IMR-90 (cell line): ENCODE measurements around the gene KIAA1614. TPM values are rescaled to one million over a fixed set of nuclear protein-coding genes. Genes with fewer than 3 reads are reported as not detected.

ENCODE experiments used
- ATAC-seq: fragments of 200-7000 bp; cut with Tn5 transposase; 2 replicates; pipeline ENCODE4 v1.9.1; 2020; ENCODE audit warnings: low read depth, mild to moderate bottlenecking, moderate library complexity
- BruUV-seq: library from RNA; stranded (reverse); fragments of 400-500 nt; replicated peaks from 2 replicates; lab custom pipeline; 2021; lab: Mats Ljungman, UMichigan
- CTCF ChIA-PET: fragments of 300-600 bp; formaldehyde crosslinking; extraction: SDS; loops from one replicate; lab custom pipeline; 2021; ENCODE audit warnings: antibody characterized with exemption; lab: Yijun Ruan, JAX
- POLR2A ChIA-PET: fragments of 300-600 bp; sonication (Branson Sonifier 250); formaldehyde crosslinking; loops from one replicate; lab custom pipeline; 2022; ENCODE audit warnings: antibody characterized with exemption; ENCODE audit not compliant: unreplicated experiment; lab: Charles Lee
- DNase-seq: peaks from one replicate; pipeline ENCODE4 v3.0.0; 2013
- H2AFZ ChIP-seq: replicated peaks from 2 replicates; pipeline ENCODE3; 2013; ENCODE audit warnings: low read length, mild to moderate bottlenecking; ENCODE audit not compliant: poor library complexity
- H2AK5ac ChIP-seq: 2 replicates; pipeline ENCODE4 v1.6.1; 2013; ENCODE audit warnings: low read depth, low read length, inconsistent platforms
- H2AK9ac ChIP-seq: replicated peaks from 2 replicates; pipeline ENCODE3; 2013; ENCODE audit warnings: mild to moderate bottlenecking, low read depth, low read length, moderate library complexity; ENCODE audit not compliant: poor library complexity
- H2BK120ac ChIP-seq: 2 replicates; pipeline ENCODE4 v1.6.1; 2013; ENCODE audit warnings: low read depth, low read length, inconsistent platforms
- H2BK15ac ChIP-seq: 3 replicates; pipeline ENCODE4 v1.6.1; 2013; ENCODE audit warnings: low read depth, low read length, inconsistent platforms
- H2BK20ac ChIP-seq: 2 replicates; pipeline ENCODE4 v1.6.1; 2013; ENCODE audit warnings: low read depth, mild to moderate bottlenecking, inconsistent platforms, low read length, moderate library complexity
- H2BK5ac ChIP-seq: 2 replicates; pipeline ENCODE4 v1.6.1; 2013; ENCODE audit warnings: mild to moderate bottlenecking, low read depth, low read length, inconsistent platforms; ENCODE audit not compliant: poor library complexity, severe bottlenecking
- H3K14ac ChIP-seq: replicated peaks from 2 replicates; pipeline ENCODE4 v1.6.1; 2013; ENCODE audit warnings: low read depth, low read length, inconsistent platforms
- H3K18ac ChIP-seq: 2 replicates; pipeline ENCODE4 v1.6.1; 2013; ENCODE audit warnings: low read depth, low read length, control low read depth
- H3K23ac ChIP-seq: 2 replicates; pipeline ENCODE4 v1.6.1; 2013; ENCODE audit warnings: low read depth, low read length, inconsistent platforms
- H3K27ac ChIP-seq: 2 replicates; pipeline ENCODE4 v1.5.1; 2013; ENCODE audit warnings: mild to moderate bottlenecking, control low read depth, low read length; ENCODE audit not compliant: insufficient read depth
- H3K27me3 ChIP-seq: 2 replicates; pipeline ENCODE4 v1.6.1; 2013; ENCODE audit warnings: low read length; ENCODE audit not compliant: control insufficient read depth, insufficient read depth
- H3K36me3 ChIP-seq: 2 replicates; pipeline ENCODE4 v1.6.1; 2013; ENCODE audit warnings: low read length, mixed read lengths; ENCODE audit not compliant: control insufficient read depth, insufficient read depth
- H3K4ac ChIP-seq: 2 replicates; pipeline ENCODE4 v1.6.1; 2013; ENCODE audit warnings: low read depth, low read length, inconsistent platforms
- H3K4me1 ChIP-seq: 2 replicates; pipeline ENCODE4 v1.6.1; 2013; ENCODE audit warnings: low read length, mixed read lengths; ENCODE audit not compliant: control insufficient read depth, insufficient read depth
- H3K4me2 ChIP-seq: 2 replicates; pipeline ENCODE4 v1.6.1; 2013; ENCODE audit warnings: low read depth, mild to moderate bottlenecking, control low read depth, low read length, moderate library complexity
- H3K4me3 ChIP-seq: 2 replicates; pipeline ENCODE4 v1.5.1; 2013; ENCODE audit warnings: low read depth, mild to moderate bottlenecking, control low read depth, low read length, moderate library complexity; ENCODE audit not compliant: insufficient read depth
- H3K56ac ChIP-seq: 2 replicates; pipeline ENCODE4 v1.6.1; 2013; ENCODE audit warnings: low read length, inconsistent platforms; ENCODE audit not compliant: insufficient read depth; ENCODE audit errors: extremely low read depth
- H3K79me1 ChIP-seq, 2 experiments: 2 replicates each; pipeline ENCODE4 v1.6.1; 2013; ENCODE audit warnings: low read length in 2 of 2, inconsistent platforms in 1 of 2, low read depth in 1 of 2
- H3K9ac ChIP-seq: 2 replicates; pipeline ENCODE4 v1.6.1; 2013; ENCODE audit warnings: low read depth, low read length, control low read depth
- H3K9me1 ChIP-seq: 2 replicates; pipeline ENCODE4 v1.6.1; 2013; ENCODE audit warnings: low read length, inconsistent platforms; ENCODE audit not compliant: insufficient read depth
- H3K9me3 ChIP-seq: 2 replicates; pipeline ENCODE4 v1.6.1; 2013; ENCODE audit warnings: low read length; ENCODE audit not compliant: control insufficient read depth, insufficient read depth
- H4K20me1 ChIP-seq: 2 replicates; pipeline ENCODE4 v1.6.1; 2013; ENCODE audit warnings: low read length, inconsistent platforms; ENCODE audit not compliant: insufficient read depth
- H4K5ac ChIP-seq: 2 replicates; pipeline ENCODE4 v1.6.1; 2013; ENCODE audit warnings: mild to moderate bottlenecking, low read depth, low read length, control low read depth
- H4K8ac ChIP-seq, 2 experiments: 2 replicates each; pipeline ENCODE4 v1.6.1; 2013; ENCODE audit warnings: low read depth in 2 of 2, low read length in 2 of 2, control low read depth in 1 of 2, inconsistent platforms in 1 of 2
- H4K91ac ChIP-seq: 2 replicates; pipeline ENCODE4 v1.6.1; 2013; ENCODE audit warnings: low read depth, low read length, inconsistent platforms; ENCODE audit not compliant: insufficient read depth
- BHLHE40 ChIP-seq: fragments of 150-350 bp; IDR thresholded peaks from 2 replicates; pipeline ENCODE4 v1.6.1; 2016; ENCODE audit warnings: mild to moderate bottlenecking, low read depth, low read length
- CTCF ChIP-seq: conservative IDR thresholded peaks from 2 replicates; pipeline ENCODE4 v1.5.1; 2012; ENCODE audit warnings: mild to moderate bottlenecking, low read depth, low read length, improper control_type of control experiment
- FOS ChIP-seq: fragments of 150-350 bp; IDR thresholded peaks from 2 replicates; pipeline ENCODE4 v1.6.1; 2016; ENCODE audit warnings: low read depth, low read length
- MAFK ChIP-seq: IDR thresholded peaks from 2 replicates; pipeline ENCODE4 v1.6.1; 2012; ENCODE audit warnings: low read depth, low read length, improper control_type of control experiment
- MAZ ChIP-seq: IDR thresholded peaks from 2 replicates; pipeline ENCODE4 v1.6.1; 2012; ENCODE audit warnings: low read depth, mild to moderate bottlenecking, low read length, improper control_type of control experiment, moderate library complexity, borderline replicate concordance
- MXI1 ChIP-seq: IDR thresholded peaks from 2 replicates; pipeline ENCODE4 v1.6.1; 2012; ENCODE audit warnings: low read depth, mild to moderate bottlenecking, low read length, moderate library complexity, borderline replicate concordance
- NFE2L2 ChIP-seq: fragments of 150-350 bp; IDR thresholded peaks from 2 replicates; pipeline ENCODE4 v1.6.1; 2016; ENCODE audit warnings: low read depth, mild to moderate bottlenecking, low read length
- RCOR1 ChIP-seq: IDR thresholded peaks from 2 replicates; pipeline ENCODE4 v1.6.1; 2012; ENCODE audit warnings: mild to moderate bottlenecking, low read length, improper control_type of control experiment; ENCODE audit not compliant: insufficient replicate concordance
- RFX5 ChIP-seq: IDR thresholded peaks from 2 replicates; pipeline ENCODE4 v1.8.0; 2012; ENCODE audit warnings: low read depth, mild to moderate bottlenecking, low read length, moderate library complexity
- SMC3 ChIP-seq: fragments of 150-350 bp; IDR thresholded peaks from 2 replicates; pipeline ENCODE4 v1.6.1; 2016; ENCODE audit warnings: low read depth, mild to moderate bottlenecking, antibody characterized with exemption, low read length, moderate library complexity
- WGBS, 2 experiments: methylation state at CpG; one replicate each; pipeline versions ENCODE4 v1.1.5 to v1.1.7; 2013; ENCODE audit warnings: missing lambda C conversion rate in 2 of 2; ENCODE audit not compliant: insufficient read length in 1 of 2; ENCODE audit errors: extremely low coverage in 2 of 2; 5-methylcytosine and 5-hydroxymethylcytosine counted together
- dilution Hi-C: fragments of 300-500 bp; cut with HindIII; formaldehyde crosslinking; loops from one replicate; pipeline ENCODE4 v1.14.3; 2018; ENCODE audit warnings: low sequenced_read_pairs; ENCODE audit not compliant: unreplicated experiment
- in situ Hi-C: fragments of 300-500 bp; cut with MboI; formaldehyde crosslinking; loops from 3 replicates; pipeline ENCODE4 v1.14.3; 2019; ENCODE audit warnings: low sequenced_read_pairs, inconsistent platforms, mixed read lengths
- intact Hi-C: fragments of 100-400 bp; cut with micrococcal nuclease; formaldehyde crosslinking; loops from 2 replicates; pipeline ENCODE4 v1.10.0; 2022
- polyA plus RNA-seq, 3 experiments: library from polyadenylated mRNA; depleted of rRNA; stranded (reverse); fragments of >200 nt; gene quantifications; 2 replicates each; pipeline ENCODE4 v1.2.3, GENCODE V29; 2012; ENCODE audit warnings: low replicate concordance in 1 of 3
- total RNA-seq: library from RNA; depleted of rRNA; stranded (reverse); fragments of >200 nt; gene quantifications from 2 replicates; pipeline ENCODE4 v1.2.3, GENCODE V29; 2012
- TF ChIP-seq, protein P1 (sequence below): fragments of 150-350 bp; IDR thresholded peaks from 2 replicates; pipeline ENCODE4 v1.6.1; 2017; ENCODE audit warnings: mild to moderate bottlenecking, antibody characterized with exemption, low read length, low read depth

KIAA1614 gene
- total and polyA plus RNA-seq, 2 of the 4 experiments (the other 2 are of a cell fraction): 1.8 to 3.5 TPM

GRCh38 chr1:180951186-180951745 lies 38.6 kb downstream of the KIAA1614 start:
- WGBS, 2 experiments: 75% methylated on average over 7 of the region's 11 CpGs; no CpG with 5 or more reads in 1 of the 2 experiments
- no peak overlapping the region for H3K4ac ChIP-seq
- no peak overlapping the region for H4K91ac ChIP-seq
- intact Hi-C loops: no loop called here
- no peak overlapping the region for H2BK15ac ChIP-seq
- dilution Hi-C loops: no loop called here
- BruUV-seq: no TSS peak
- no peak overlapping the region for H3K14ac ChIP-seq
- no peak for DNase-seq
- peaks cover 19% of the 10 kb centered on the region for H3K36me3 ChIP-seq
- H3K4me1 ChIP-seq: peaks cover 10% of the 10 kb centered on the region
- H3K56ac ChIP-seq: no peak overlapping the region
- H3K18ac ChIP-seq: no peak overlapping the region
- no peak overlapping the region for H3K4me2 ChIP-seq
- no peak overlapping the region for H3K23ac ChIP-seq
- peaks cover 10% of the 10 kb centered on the region; the same call in 1 of the 2 replicates for H3K9me1 ChIP-seq
- TF ChIP-seq RCOR1: no peak
- TF ChIP-seq MAZ: no peak
- no peak for TF ChIP-seq CTCF
- TF ChIP-seq NFE2L2: no peak
- TF ChIP-seq, protein P1, sequence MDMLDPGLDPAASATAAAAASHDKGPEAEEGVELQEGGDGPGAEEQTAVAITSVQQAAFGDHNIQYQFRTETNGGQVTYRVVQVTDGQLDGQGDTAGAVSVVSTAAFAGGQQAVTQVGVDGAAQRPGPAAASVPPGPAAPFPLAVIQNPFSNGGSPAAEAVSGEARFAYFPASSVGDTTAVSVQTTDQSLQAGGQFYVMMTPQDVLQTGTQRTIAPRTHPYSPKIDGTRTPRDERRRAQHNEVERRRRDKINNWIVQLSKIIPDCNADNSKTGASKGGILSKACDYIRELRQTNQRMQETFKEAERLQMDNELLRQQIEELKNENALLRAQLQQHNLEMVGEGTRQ: no peak
- no peak for TF ChIP-seq FOS
- no peak for TF ChIP-seq BHLHE40
- TF ChIP-seq MXI1: no peak
- TF ChIP-seq RFX5: no peak
- TF ChIP-seq SMC3: no peak
- TF ChIP-seq MAFK: no peak
- H4K5ac ChIP-seq: no peak overlapping the region
- in situ Hi-C loops: no loop called here
- CTCF ChIA-PET: no interaction called here
- POLR2A ChIA-PET: no interaction called here
- peaks cover 0 to 16% of the 10 kb centered on the region in 2 experiments; a peak in 1 of 4 replicates for H3K79me1 ChIP-seq
- H2AK9ac ChIP-seq: no peak overlapping the region
- H2AFZ ChIP-seq: no peak overlapping the region
- ATAC-seq: no peak
- no peak overlapping the region for H4K8ac ChIP-seq
- H3K4me3 ChIP-seq: no peak overlapping the region
- H2BK5ac ChIP-seq: no peak overlapping the region
- H4K20me1 ChIP-seq: no peaks in the 10 kb centered on the region
- H2AK5ac ChIP-seq: no peak overlapping the region
- H3K9ac ChIP-seq: no peak overlapping the region
- H3K27ac ChIP-seq: no peak overlapping the region
- H3K27me3 ChIP-seq: no peaks in the 10 kb centered on the region
- H3K9me3 ChIP-seq: peaks cover under 1% of the 10 kb centered on the region
- no peak overlapping the region for H2BK120ac ChIP-seq
- H2BK20ac ChIP-seq: no peak overlapping the region
